ENCODE measurements around the gene CCDC71L. TPM values are rescaled to one million over a fixed set of nuclear protein-coding genes. Genes with fewer than 3 reads are reported as not detected.

CCDC71L gene
- total and polyA plus RNA-seq, 4 experiments from 2014 or later: 2.6 to 16.6 (median 10.6) TPM

DNA sequence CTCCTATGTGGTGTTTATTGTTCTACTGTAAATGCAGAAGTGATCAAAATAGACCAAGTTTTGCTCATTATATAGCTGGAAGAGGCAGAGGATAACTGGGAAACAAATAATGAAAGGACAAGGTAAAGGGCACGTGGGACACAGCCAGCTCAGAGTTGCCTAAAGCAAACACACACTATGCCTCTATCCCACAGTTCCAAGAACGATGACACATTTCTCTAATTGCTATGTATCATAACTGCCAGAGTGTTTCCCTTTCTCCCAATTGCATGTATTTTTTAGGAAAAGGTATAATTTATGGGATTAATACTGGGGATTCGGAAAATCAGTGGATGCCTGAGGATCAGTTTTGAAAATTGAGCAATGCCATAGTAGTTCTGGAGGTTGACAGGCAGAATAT is 49.0 kb downstream of the CCDC71L start:
- Mint-ChIP-seq H3K36me3 (no peaks in the 10 kb centered on the region), H3K27me3 (no peaks in the 10 kb centered on the region), H3K4me1 (no peaks in the 10 kb centered on the region), H3K4me3 (no peak overlapping the region), H3K27ac (no peak overlapping the region), H3K9me3 (peaks cover 0 to 19% (median 5%) of the 10 kb centered on the region in 8 donors)
- ChIA-PET POLR2A (ENCODE audit: partially characterized antibody) (no interaction called here), CTCF (ENCODE audit: partially characterized antibody) (interaction anchor here (1.4 kb wide), 1 partner anchor 24 kb away, joined by 3 read pairs; no protein-coding TSS in a partner anchor)
- no peak for DNase-seq
- no peaks in the 10 kb centered on the region for H3K27me3 ChIP-seq (ENCODE audit: insufficient read depth, low read length)
- no peaks in the 10 kb centered on the region for H3K4me1 ChIP-seq (ENCODE audit: insufficient read depth, low read length)
- intact Hi-C loops (cut with micrococcal nuclease): no loop called here
- H3K4me3 ChIP-seq (ENCODE audit: low read length in 2 of 2): no peak overlapping the region
- no peak overlapping the region for H3K27ac ChIP-seq (ENCODE audit: low read depth, low read length)
- H3K36me3 ChIP-seq (ENCODE audit: insufficient read depth, low read length): no peaks in the 10 kb centered on the region
- no peaks in the 10 kb centered on the region for H3K9me3 ChIP-seq (ENCODE audit: control insufficient read depth in 1 of 2, low read length in 2 of 2)

DNA sequence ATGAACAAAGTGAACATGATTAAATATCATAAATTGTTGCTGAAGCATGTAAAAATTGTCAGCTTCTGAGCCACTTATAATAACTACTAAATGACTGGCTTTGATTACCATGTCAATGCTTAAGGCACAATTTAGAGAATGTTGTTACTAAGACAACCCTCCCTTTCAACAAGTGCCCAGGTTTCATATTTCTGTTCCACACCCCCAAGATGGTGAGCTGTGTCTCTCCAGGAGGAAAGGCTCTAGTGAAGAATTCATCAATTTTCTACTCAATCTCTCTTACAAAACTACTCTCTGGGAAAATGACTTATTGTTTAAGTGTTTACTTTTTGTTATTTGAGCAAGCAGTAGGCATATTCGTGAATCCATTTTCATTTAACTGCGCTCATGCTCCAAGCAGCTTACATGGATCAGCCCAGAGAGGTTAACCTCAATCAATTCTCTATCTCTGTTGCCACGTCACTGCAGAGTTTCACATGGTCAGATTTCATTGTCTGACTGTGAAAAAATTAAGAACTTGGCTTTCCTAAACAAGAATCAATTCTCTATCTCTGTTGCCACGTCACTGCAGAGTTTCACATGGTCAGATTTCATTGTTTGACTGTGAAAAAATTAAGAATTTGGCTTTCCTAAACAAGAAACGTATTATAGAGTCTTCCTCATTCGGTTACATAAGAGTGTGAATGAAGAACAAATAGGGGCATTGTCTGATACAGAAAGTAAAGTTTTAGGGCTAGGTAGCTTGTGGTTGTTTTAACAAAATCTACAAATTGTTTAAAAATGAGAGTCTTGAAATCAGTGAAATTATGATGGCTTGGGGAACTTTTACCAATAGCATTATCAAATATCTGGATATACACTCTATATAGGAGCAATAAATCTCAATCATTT is 49.7 kb downstream of the CCDC71L start:
- DNase-seq: no peak
- POLR2A ChIA-PET (ENCODE audit: partially characterized antibody): no interaction called here
- Mint-ChIP-seq H3K4me1 (no peaks in the 10 kb centered on the region), H3K27me3 (no peaks in the 10 kb centered on the region), H3K9me3 (peaks cover 0 to 19% (median 5%) of the 10 kb centered on the region in 8 donors), H3K4me3 (no peak overlapping the region), H3K36me3 (no peaks in the 10 kb centered on the region), H3K27ac (no peak overlapping the region)
- Histone ChIP-seq H3K4me1 (ENCODE audit: insufficient read depth, low read length) (no peaks in the 10 kb centered on the region), H3K9me3 (ENCODE audit: control insufficient read depth in 1 of 2, low read length in 2 of 2) (no peaks in the 10 kb centered on the region), H3K36me3 (ENCODE audit: insufficient read depth, low read length) (no peaks in the 10 kb centered on the region), H3K27ac (ENCODE audit: low read depth, low read length) (no peak overlapping the region), H3K27me3 (ENCODE audit: insufficient read depth, low read length) (no peaks in the 10 kb centered on the region), H3K4me3 (ENCODE audit: low read length in 2 of 2) (no peak overlapping the region)
- intact Hi-C loops (cut with micrococcal nuclease): no loop called here
- CTCF ChIA-PET (ENCODE audit: partially characterized antibody): interaction anchor here (1.4 kb wide), 1 partner anchor 23 kb away, joined by 3 read pairs; no protein-coding TSS in a partner anchor

DNA sequence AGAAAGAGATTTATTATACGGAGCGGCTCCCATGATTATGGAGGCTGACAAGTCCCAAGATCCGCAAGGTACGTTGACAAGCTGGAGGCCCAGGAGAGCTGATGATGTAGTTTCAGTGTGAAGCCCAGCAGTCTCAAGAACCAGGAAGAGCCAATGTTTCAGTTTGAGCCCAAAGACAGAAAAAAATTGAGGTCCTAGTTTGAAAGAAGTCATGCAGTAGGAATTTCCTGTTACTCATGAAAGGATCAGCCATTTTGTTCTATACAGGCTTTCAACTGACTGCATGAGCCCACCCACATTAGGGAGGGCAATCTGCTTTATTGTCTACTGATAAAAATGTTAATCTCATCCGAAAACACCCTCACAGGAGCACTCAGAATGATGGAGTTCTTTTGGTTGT is 51.5 kb downstream of the CCDC71L start:
- Mint-ChIP-seq H3K4me3 (no peak overlapping the region), H3K27ac (no peak overlapping the region), H3K4me1 (peaks cover 0 to 10% (median 8%) of the 10 kb centered on the region in 4 donors), H3K27me3 (no peaks in the 10 kb centered on the region), H3K9me3 (peaks cover 0 to 19% (median 5%) of the 10 kb centered on the region in 8 donors), H3K36me3 (no peaks in the 10 kb centered on the region)
- peaks cover 9% of the 10 kb centered on the region for H3K4me1 ChIP-seq (ENCODE audit: insufficient read depth, low read length)
- no peak for DNase-seq
- no peaks in the 10 kb centered on the region for H3K9me3 ChIP-seq (ENCODE audit: control insufficient read depth in 1 of 2, low read length in 2 of 2)
- ChIA-PET CTCF (ENCODE audit: partially characterized antibody) (no interaction called here), POLR2A (ENCODE audit: partially characterized antibody) (no interaction called here)
- H3K27me3 ChIP-seq (ENCODE audit: insufficient read depth, low read length): no peaks in the 10 kb centered on the region
- intact Hi-C loops (cut with micrococcal nuclease): no loop called here
- H3K27ac ChIP-seq (ENCODE audit: low read depth, low read length): no peak overlapping the region
- H3K4me3 ChIP-seq (ENCODE audit: low read length in 2 of 2): no peak overlapping the region
- no peaks in the 10 kb centered on the region for H3K36me3 ChIP-seq (ENCODE audit: insufficient read depth, low read length)

DNA sequence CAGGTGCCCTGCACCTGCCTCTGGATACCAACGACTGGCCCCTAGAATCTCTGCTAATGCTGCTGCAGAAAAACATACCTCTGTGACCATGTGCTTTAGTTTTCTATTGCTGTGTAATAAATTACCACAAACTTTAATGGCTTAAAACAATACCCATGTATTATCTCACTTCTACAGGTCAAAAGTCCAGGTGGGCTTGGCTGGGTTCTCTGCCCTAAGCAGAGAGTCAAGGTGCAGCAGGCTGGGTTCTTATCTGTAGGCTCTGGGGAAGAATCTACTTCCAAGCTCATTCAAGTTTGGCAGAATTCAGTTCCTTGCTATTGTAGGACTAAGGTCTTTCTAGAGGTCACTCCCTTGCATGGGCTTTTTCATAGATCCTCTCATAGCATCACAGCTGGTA is 52.3 kb downstream of the CCDC71L start:
- H3K27ac ChIP-seq (ENCODE audit: low read depth, low read length): no peak overlapping the region
- ChIA-PET CTCF (ENCODE audit: partially characterized antibody) (no interaction called here), POLR2A (ENCODE audit: partially characterized antibody) (no interaction called here)
- Mint-ChIP-seq H3K36me3 (no peaks in the 10 kb centered on the region), H3K27me3 (no peaks in the 10 kb centered on the region), H3K27ac (no peak overlapping the region), H3K4me3 (no peak overlapping the region), H3K4me1 (peaks cover 2 to 14% (median 12%) of the 10 kb centered on the region in 4 donors), H3K9me3 (peaks cover 0 to 18% (median 5%) of the 10 kb centered on the region in 8 donors)
- H3K4me1 ChIP-seq (ENCODE audit: insufficient read depth, low read length): peaks cover 16% of the 10 kb centered on the region
- H3K36me3 ChIP-seq (ENCODE audit: insufficient read depth, low read length): no peaks in the 10 kb centered on the region
- H3K9me3 ChIP-seq (ENCODE audit: control insufficient read depth in 1 of 2, low read length in 2 of 2): no peaks in the 10 kb centered on the region
- no peaks in the 10 kb centered on the region for H3K27me3 ChIP-seq (ENCODE audit: insufficient read depth, low read length)
- peak in 1 of 5 donors; percentile 16 for DNase-seq
- intact Hi-C loops (cut with micrococcal nuclease): no loop called here
- no peak overlapping the region for H3K4me3 ChIP-seq (ENCODE audit: low read length in 2 of 2)

Other genes starting within 250 kb of the CCDC71L start
- 10 to 100 TPM; 32.3 to 32.6 TPM for gene PIK3CG, start 204.1 kb upstream of the CCDC71L start, total RNA-seq
- gene PIK3CG, start 204.1 kb upstream of the CCDC71L start, polyA plus RNA-seq: 10 to 100 TPM; 15.3 to 19.2 TPM